HG03565 (cell line): ENCODE data around the gene RAP1GAP.

Experiments
- ATAC-seq: cut with Tn5 transposase; IDR thresholded peaks from one replicate; pipeline ENCODE4 v1.9.1; 2021; ENCODE audit warnings: mild to moderate bottlenecking, moderate library complexity; ENCODE audit not compliant: unreplicated experiment

The RAP1GAP gene

DNA sequence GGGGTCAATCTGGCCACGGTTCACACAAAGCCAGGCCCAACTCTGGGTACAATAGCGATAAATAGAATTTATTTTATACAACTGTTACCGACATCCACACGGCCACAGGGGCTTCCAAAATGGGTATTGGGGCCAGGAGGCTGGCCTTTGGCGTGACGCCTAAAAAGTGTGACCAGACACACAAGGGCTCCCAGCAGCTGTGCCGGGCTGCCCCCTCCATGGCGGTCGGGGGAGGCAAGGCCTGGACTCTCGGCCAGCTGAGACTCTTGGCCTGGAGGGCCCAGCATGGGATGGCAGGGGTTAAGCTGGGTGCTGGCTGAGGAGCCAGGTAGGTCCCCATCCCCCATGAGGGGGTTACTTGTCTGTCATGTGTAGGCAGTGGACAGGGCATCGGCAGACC lies 73.0 kb downstream of the RAP1GAP start:
- ATAC-seq, result no peak

- ATAC-seq, result no peak
Observed at GRCh38 chr1:21594935-21595897, 73.9 kb downstream of the RAP1GAP start.

DNA sequence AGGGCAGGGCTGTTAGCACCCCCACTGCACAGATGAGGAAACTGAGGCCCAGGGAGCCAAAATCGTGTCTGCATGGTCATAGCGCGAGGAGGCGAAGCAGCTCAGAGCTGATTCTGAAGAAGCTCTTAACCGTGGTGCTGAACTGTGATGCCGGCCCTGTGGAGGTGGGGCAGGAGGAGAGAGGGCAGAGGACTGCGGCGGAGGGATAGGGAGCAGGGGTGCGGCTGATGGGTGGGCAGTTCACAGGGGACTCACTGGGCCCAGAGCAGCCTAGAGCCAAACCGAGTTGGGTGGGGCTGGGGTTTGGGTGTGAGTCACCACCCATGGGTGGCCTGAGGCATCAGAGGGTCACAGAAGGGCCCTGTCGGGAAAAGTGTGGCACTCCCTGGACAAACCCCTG lies 74.7 kb downstream of the RAP1GAP start:
- ATAC-seq, result no peak

DNA sequence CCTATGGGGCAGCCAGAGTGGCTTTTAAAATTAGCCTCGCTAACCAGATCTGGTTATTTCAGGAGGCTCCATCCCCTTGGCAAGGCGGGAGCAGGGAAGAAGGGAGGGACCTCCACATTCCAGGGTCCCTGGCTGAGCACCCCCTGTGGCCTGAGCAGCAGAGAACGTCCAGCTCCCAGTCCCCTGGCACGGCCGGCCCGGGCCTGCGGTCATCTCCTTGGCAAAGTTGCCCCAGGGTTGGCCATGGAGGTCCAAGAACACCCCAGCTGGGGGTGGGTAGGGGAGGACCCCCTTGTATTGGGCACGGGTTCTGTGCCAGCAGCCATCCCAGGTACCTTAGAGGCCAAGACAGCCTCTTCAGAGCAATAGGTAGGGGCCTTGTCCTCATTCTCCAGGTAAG lies 75.9 kb downstream of the RAP1GAP start:
- no peak for ATAC-seq

DNA sequence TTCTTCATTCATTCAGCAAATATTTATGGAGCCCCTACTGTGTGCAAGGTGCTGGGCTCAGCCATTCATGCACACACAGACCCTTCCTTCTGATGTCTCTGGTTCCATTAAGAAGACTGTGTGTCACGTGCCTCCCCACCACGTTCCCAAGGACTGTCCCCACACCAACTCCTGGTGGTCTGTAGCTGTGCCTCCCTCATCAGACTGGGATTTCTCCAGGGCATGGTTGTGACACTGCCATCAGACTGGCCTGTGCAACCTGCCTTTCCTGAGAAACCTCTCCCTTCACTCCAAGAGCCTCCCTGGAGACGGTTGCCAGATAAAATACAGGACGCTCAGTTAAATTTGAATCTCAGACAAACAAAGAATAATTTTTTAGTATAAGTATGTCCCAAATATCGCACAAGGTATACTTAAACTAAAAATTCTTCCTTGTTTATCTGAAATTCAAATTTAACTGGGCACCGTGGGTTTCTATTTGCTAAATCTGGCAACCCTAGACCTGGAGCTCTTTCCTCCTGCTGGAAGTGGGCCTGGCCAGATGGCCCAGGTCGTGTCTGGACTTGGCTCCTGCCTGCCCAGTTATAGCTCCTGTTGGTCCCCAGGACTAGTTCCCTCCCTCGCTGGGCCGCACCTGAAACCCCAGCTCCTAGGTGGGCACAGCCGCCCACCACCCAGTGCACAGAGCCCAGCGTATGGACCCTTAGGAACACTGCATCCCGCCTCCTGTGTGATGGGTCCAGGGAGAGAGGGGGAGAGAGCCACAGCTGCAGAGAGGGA lies 76.9 kb downstream of the RAP1GAP start:
- ATAC-seq, result no peak

GRCh38 chr1:21590934-21591333 lies 78.2 kb downstream of the RAP1GAP start:
- no peak for ATAC-seq

DNA sequence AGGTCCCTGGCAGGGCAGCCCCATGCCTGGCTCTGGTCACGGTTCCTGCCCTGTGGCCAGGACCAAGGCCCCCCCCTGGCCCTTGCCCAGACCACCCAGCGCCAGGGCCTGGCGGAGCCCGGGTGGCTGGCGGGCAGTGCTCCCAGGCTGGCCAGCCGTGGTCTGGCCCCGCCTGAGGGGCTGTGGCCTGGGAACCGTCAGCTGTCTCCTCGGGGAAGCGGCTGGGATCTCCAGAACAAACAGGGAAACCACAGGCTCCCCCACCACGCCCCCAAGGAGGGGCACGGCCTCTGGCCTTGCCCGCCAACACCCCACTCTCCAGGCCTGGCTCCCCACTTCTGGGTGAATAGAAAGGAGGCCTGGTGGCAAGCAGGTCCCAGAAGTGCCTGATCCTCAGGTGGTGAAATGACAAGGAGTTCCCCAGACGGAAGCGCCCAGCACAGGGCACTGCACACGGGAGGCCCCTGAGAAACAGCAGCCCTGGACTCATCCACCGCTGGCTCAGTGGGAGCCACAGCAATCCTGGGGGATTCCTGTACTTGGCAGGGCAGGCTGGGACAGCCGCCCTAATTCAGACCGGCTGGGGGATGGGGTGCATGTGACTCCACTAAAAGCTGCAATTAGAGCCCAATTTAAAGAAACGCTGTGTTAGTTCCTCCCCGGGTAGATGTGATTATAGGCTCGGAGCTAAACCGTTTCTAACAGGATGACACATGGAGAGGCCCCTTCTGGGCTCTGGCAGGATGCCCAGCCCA lies 78.9 kb downstream of the RAP1GAP start:
- no peak for ATAC-seq

DNA sequence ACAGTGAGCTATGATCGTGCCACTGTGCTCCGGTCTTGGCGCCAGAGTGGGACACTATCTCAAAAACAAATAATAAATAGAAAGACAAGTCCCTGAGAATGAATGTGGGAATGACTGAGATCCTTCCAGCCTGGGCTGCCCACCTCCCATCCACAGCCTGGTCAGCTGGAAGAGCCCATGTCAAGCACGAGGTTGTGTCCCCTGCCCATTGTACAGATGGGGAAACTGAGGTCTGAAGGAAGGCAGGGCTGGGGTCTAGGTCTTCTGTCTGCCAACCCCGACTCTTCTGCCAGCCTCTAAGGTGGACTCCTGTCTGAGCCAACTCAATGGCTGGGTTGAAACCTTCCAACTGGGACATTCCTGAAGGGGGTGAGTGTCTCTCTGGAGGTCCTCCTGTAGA lies 79.5 kb downstream of the RAP1GAP start:
- no peak for ATAC-seq

DNA sequence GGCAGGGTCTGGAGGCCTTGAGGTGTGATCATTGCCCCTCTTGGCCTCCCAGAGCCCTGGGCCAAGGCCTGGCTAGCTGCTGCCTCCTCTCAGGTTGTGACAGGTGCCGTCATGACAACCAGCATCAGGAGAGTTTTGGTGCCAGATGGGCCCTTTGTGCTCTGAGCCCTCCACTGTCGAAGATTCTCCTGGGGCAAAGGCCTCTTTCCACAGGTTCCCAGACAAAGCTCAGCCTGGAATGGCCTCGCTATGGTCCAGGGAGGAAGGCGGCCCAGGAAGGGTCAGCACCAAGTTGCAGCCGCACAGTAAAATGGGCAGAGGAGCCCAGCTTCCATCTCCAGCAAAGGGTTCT lies 81.6 kb downstream of the RAP1GAP start:
- no peak for ATAC-seq

- ATAC-seq, result no peak
Observed at GRCh38 chr1:21586846-21587601, 82.1 kb downstream of the RAP1GAP start.

- ATAC-seq, result no peak
Observed at GRCh38 chr1:21586222-21586621, 82.9 kb downstream of the RAP1GAP start.

- ATAC-seq, result no peak
Observed at GRCh38 chr1:21585037-21585436, 84.1 kb downstream of the RAP1GAP start.

GRCh38 chr1:21584096-21584495 lies 85.1 kb downstream of the RAP1GAP start:
- no peak for ATAC-seq

DNA sequence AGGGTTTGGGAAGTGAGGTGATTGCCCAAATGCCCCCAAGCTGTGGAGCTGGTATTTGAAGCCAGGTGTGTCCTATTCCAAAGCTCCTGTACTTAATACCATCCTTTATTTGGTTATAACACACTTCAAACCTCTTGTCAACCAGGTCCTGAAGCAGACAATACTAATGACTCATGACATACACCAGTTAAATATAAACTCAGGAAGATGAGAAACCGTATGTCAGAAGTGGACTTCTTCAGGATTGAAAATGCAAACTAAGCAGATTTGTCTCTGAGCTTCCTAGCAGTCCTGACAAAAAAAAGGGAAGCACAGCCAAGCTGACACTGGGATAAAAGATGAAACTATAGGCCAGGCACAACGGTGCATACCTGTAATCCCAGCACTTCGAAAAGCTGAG lies 89.4 kb downstream of the RAP1GAP start:
- no peak for ATAC-seq

GRCh38 chr1:21577933-21578332 lies 91.2 kb downstream of the RAP1GAP start:
- ATAC-seq, result no peak

- ATAC-seq, result no peak
Observed at GRCh38 chr1:21577324-21577723, 91.8 kb downstream of the RAP1GAP start.

- ATAC-seq, result no peak
Observed at GRCh38 chr1:21576798-21577187, 92.4 kb downstream of the RAP1GAP start.

DNA sequence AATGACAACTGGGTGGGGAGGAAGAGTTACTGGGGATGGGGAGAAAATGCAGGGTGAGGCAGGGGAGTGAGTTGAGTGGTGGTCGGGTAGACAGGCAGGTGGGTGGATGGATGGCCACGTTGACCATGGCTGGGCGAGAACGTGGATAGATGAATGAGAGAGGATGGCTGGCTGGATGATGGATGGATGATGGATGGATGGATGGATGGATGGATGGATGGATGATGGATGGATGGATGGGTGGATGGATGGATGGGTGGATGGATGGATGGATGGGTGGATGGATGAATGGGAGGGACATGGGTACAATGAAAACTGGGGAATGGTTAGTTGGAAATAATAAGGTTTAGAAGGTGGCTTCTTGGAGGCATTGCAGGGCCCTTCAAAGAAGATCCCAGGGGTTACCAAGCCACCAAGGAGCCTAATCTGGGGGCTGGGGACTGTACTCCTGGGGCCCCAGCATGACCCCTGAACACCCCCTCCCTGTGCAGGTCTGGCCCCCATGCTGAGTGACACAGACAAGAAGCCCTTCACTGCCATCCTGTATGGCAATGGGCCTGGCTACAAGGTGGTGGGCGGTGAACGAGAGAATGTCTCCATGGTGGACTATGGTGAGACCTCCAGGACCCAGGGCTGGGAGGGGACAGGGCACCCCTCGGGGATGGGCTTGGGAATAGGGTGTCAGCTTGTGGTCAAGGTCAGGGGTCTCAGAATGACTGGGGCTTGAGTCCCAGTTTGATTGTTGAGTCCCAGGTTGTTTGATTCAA lies 92.9 kb downstream of the RAP1GAP start:
- ATAC-seq, result no peak

DNA sequence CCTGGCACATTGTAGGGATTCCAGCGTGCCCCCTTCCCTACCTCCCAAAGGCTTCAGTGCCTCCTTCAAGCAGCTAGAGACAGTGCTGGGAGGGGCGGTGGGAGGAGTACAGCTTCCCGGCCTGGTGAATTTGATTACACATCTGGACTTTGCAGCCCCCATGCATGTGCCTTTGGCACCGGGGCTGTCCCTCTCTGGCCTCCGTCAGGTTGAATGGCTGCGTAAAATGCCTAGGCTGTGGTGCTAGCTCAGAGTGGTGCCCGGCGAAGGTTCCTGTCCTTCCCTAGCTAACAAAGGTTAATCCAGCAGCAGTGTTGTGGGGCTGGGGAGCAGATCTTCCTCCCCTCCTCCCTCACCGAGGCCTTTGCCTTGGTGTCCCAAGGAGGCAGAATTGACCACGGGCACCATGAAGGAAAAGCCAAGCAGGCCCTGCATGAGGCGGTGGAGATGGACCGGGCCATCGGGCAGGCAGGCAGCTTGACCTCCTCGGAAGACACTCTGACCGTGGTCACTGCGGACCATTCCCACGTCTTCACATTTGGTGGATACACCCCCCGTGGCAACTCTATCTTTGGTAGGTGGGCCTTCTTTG lies 93.7 kb downstream of the RAP1GAP start:
- no peak for ATAC-seq
